ENCODE measurements around the gene MPZ.

- TF ChIP-seq POLR2A (IDR thresholded peaks at IDR 0.05) = no peak
- TF ChIP-seq POLR2AphosphoS5 (IDR thresholded peaks at IDR 0.05) = no peak
- TF ChIP-seq, protein P1, sequence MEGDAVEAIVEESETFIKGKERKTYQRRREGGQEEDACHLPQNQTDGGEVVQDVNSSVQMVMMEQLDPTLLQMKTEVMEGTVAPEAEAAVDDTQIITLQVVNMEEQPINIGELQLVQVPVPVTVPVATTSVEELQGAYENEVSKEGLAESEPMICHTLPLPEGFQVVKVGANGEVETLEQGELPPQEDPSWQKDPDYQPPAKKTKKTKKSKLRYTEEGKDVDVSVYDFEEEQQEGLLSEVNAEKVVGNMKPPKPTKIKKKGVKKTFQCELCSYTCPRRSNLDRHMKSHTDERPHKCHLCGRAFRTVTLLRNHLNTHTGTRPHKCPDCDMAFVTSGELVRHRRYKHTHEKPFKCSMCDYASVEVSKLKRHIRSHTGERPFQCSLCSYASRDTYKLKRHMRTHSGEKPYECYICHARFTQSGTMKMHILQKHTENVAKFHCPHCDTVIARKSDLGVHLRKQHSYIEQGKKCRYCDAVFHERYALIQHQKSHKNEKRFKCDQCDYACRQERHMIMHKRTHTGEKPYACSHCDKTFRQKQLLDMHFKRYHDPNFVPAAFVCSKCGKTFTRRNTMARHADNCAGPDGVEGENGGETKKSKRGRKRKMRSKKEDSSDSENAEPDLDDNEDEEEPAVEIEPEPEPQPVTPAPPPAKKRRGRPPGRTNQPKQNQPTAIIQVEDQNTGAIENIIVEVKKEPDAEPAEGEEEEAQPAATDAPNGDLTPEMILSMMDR (IDR thresholded peaks at IDR 0.05) = no peak
- no peak for TF ChIP-seq EP300 (IDR thresholded peaks at IDR 0.05)
Observed at GRCh38 chr1:161333166-161333565, 23.4 kb upstream of the MPZ start.

Measured in stomach (tissue), 4 donors.